GM19035 (cell line): Measurements from ENCODE around the gene FOS.
"Not testable (repeated sequence)": the region's sequence is repeated elsewhere in the genome, so short reads cannot be mapped to it uniquely, and the experiment has no call there.

Experiments used
- ATAC-seq: cut with Tn5 transposase; IDR thresholded peaks from one replicate; pipeline ENCODE4 v1.9.1; 2021; ENCODE audit not compliant: unreplicated experiment

FOS gene

DNA sequence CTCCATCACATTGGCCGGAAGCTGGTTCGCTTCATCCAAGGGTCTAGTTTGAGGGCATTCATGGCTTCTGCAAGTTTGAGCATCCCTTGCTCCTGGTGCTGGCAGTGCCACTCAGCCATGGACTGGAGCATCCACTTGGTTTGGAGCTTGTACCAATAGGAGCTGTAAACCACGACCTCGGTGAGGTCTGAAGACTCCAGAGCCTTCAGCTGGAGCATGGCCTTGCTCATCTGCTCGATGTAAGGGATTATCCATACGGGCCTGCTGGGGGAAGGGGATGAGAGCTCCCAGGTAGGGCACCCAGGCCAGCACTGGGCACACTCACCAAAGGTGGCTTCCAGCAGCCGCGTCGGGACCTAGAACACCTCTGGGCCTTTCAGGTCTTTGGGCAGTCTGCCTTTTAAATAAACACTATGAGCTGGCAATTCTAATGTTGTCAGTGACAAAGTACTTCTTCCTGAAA lies 13.5 kb downstream of the FOS start:
- no peak for ATAC-seq

DNA sequence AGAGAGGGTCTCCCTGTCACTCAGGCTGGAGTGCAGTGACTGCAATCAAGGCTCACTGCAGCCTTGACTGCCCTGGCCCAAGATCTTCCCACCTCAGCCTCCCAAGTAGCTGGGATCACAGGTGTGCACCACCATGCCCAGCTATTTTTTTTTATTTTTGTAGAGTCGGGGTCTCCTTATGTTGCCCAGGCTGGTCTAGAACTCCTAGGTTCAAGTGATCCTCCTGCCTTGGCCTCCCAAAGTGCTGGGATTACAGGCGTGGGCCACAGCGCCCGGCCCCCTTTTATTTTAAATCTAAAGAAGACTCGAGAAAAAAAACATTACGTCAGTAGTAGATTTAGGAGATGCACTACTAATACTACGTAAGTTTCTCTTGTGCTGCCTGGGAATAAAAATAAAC lies 14.3 kb downstream of the FOS start:
- no peak for ATAC-seq

DNA sequence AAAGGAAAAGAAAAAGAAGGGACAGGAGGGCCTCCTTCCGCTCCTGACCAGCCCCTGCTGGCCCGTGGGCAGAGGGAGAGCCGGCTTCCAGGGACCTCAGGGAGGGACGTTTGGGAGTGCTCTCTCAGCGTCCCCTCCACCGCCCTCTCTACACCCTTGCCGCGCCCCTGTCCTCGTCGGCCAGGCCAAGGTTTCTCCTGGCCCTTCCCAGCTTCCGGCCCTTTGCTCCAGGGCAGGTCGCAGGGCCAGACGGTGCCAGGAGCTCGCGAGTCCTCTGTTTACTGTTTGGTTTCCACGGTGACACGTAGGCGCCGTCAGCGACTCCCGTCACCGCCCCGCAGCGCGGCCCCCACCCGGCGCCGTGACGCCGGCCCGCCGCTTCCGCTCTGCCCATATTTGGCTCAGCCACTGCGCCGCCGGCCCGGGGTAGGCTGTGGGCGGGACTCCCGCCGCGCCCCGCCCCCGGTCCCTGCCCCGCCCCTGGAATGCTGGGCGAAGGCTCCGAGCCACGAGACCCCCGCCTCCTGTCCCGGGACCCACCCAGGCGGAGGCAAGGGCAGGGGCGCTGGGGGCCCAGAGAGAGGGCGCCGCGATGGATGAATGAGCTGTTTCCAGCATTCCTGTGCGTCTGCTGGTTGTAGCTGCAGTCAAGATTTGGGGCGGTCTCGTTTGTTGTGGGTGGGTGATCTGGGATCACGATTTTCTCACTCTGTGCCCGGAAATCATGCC lies 15.5 kb downstream of the FOS start:
- peak; percentile 94 for ATAC-seq

- ATAC-seq = no peak
Observed at GRCh38 chr14:75294649-75295033, 16.0 kb downstream of the FOS start.

GRCh38 chr14:75295061-75295461 lies 16.4 kb downstream of the FOS start:
- no peak for ATAC-seq

DNA sequence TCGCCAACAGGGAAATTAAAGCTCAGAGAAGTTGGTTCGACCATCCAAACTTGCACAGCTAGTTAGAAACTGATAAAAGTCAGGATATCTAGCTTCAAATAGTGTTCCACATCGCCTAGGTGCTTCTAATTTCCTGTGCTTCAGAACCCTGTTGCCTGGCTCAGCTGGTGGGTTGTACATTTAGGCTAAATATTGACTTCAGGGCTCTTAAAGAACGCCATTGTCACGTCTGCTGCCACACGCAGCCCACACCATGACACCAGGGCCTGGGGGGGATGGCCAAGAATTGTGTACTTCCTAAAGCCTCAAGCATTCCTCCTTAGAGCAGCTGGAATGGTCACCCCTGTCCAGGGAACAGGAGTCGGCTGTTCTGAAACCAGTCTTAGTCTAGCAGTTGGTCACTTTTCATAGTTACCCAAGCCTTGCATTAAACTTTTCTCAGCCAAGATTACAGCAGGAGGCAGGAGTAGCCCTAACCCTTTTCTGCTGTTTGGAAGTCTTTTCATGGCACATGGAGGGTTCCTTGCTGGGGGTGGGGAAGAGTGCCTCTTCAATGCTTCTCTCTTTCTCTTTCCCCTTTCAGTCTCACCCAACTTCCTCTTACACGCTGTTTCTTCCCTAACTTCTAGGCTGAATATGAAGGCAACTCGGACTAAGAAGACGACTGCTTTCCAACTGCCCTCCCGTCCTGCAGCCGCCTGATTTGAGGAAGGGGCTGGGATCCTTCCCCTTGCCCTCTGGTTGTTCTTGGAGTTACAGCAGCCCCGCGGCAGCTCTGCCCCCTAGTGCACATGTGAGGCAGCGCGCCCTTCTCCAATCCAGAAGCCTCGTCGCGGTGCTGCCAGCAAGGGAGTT lies 17.1 kb downstream of the FOS start:
- ATAC-seq = no peak

GRCh38 chr14:75297411-75298040 lies 18.9 kb downstream of the FOS start:
- no peak for ATAC-seq

DNA sequence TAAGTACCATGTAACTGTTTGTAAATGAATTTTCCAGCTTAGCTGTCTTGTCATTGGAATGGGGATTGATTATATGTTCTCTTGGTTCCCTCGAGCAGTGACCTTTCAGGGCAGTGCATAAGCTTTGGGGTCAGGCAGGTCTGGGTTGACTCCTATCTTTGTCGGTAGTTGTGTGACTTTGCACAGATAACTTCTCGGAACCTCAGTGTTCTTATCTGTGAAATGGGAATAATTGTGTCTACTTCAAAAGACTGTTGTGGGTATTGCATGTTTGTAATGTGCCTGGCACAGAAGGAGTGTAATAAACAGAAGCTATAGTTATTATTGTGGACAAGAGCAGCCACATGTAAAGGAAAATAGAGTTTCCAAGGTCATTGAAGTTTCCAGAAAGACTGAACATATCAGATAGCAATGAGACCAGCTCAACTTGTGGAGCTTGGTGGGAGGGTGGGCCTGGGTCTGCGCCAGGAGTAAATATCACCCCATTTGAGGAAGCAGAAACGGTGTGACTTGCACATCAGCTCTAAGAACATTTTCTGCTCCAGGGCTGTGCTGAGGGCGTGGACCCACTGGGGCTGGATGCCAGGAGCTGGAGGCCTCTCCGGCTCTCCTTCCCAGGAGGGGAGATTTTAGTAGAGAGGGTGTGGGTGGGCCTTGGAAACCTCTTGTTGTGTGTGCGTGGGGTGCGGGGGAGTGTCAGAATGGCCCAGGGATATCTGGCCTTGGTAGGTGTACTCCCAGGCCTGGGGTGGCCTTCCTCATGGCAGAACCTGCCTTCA lies 19.7 kb downstream of the FOS start:
- ATAC-seq = no peak

GRCh38 chr14:75299059-75299458 lies 20.4 kb downstream of the FOS start:
- ATAC-seq = no peak

DNA sequence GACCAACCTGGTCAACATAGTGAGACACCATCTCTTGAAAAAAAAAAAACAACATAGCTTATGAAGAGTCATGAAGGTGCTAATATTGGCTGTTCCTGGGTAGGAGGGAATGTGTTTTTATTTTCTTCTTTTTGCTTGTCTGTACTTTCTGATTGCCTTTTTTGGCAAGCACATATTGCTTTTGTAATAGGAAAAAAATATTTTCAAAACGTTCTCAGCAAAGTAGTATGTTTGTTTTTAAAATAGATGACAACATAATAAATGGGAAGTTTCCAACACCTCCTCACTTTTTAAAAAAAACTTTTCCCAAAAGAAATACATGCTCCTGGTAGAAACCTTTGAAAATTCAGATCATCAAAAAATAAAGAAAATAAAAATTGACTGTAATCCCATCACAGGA lies 20.9 kb downstream of the FOS start:
- no peak for ATAC-seq

GRCh38 chr14:75301666-75302325 lies 23.2 kb downstream of the FOS start:
- no peak for ATAC-seq

DNA sequence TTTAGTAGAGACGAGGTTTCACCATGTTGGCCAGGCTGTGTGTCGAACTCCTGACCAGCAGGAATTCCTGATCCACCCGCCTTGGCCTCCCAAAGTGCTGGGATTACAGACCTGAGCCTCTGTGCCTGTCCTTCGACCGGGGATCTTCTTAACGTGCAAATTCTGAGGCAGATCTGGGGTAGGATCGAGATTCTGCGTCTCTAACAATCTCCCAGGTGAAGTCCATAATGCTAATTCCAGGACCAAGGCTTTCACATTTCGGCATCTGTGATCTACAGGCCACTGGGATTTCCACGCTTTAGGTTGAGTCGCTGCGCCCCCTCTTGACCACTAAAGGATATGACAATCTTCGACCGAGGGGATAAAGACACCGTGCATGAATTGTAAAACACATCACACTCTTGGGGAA lies 24.8 kb downstream of the FOS start:
- ATAC-seq = no peak

GRCh38 chr14:75306410-75306809 lies 27.8 kb downstream of the FOS start:
- ATAC-seq = not testable (repeated sequence)

DNA sequence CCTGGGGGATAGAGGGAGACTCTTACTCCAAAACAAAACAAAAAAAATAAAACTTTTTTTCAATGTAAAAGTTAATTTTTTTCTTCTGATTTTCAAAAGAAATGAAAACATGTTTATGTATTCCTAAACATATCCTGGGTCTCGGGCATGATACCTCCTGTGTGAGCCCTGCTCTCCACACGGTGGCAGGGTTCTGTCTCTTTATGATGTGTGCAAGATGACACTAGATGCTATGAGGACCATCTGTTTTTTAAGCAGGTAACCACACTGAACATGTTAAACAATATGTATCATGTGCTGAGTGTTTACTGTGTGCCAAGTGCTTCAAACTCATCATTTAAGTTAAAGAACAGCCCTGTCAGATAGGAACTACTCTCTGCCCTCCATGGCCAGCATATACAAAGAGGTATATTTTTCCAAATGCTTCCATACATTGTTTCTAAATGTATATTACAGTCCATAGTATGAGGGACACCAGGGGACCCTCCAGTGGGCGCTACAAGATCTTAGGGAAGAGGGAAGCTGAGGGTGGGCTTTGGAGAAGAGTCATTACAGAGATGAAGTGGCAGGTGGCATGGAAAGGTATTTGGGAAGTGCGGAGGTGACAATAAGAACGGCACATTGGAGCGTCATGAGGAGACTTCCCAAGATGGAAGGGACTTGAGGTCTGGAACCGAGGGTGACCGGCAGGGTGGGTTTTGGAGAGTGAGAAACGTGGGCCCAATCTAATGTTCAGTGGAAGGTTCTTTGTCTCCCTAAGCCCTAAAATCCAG lies 28.5 kb downstream of the FOS start:
- ATAC-seq = no peak

GRCh38 chr14:75307700-75308379 lies 29.2 kb downstream of the FOS start:
- ATAC-seq = no peak

- not testable (repeated sequence) for ATAC-seq
Observed at GRCh38 chr14:75308991-75309390, 30.4 kb downstream of the FOS start.

- ATAC-seq = not testable (repeated sequence)
Observed at GRCh38 chr14:75309561-75309960, 30.9 kb downstream of the FOS start.

GRCh38 chr14:75310295-75311111 lies 31.9 kb downstream of the FOS start:
- ATAC-seq = no peak
